Hair follicular keratinocyte (primary cell): ENCODE data around the gene RBBP8NL. TPM values are rescaled to one million over a fixed set of nuclear protein-coding genes. Genes with fewer than 3 reads are reported as not detected.

Source experiments
- total RNA-seq: library from RNA; depleted of rRNA; stranded (reverse); fragments of >200 nt; gene quantifications from 2 replicates; pipeline ENCODE4 v1.2.3, GENCODE V29; 2015

The RBBP8NL gene, protein sequence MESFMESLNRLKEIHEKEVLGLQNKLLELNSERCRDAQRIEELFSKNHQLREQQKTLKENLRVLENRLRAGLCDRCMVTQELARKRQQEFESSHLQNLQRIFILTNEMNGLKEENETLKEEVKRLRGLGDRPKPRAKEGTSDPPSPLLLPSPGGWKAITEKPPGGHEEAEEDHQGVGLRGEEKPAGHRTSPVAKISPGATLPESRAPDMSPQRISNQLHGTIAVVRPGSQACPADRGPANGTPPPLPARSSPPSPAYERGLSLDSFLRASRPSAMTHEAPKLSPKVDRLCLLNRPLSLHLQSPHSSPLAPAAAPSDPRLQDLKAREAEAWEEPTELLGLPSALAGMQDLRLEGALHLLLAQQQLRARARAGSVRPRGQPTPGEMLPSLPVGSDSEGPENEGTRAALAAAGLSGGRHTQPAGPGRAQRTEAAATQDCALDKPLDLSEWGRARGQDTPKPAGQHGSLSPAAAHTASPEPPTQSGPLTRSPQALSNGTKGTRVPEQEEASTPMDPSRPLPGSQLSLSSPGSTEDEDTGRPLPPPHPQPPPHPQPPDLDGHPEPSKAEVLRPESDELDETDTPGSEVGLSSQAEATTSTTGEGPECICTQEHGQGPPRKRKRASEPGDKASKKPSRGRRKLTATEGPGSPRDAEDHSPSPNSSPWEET
- total RNA-seq: not detected in 2 replicates

DNA sequence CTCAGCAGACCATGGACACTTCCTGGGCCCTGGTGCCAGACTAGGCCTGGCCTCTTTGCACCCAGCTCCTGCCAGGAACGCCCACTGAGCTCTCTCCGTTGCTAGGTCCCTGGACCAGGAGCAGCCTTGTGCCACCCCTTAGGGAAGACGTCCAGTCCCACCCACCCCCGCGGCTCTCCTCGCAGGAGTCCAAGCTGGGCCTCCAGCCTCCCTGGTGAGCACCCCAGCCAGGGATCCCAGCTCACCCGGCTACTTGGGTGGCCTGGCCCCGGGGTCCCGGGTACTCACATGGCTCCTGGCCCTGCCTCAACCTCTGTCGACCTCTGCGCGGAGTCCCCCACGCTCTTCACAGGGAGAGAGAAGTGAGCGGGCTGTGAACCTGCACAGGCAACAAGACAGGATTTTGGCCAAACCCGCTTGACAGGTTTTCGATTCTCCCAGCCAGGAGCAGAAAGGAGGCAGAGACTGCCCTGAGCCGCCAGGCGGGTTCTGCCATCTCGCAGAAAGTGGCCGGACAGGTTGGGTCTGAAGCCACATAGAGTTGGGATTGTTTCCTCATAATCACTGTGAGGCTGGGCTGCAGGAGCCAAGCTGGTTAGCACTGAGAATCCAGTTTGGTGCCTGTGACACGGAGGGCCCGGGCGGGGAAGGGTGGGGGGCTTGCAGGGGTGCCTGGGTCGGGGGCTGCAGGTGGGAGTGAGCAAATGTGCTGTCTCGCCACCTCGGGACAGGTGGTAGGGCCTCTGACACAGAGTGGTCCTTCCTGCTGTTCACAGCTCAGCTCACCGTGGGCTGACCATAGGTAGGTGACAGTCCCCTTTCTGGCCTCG is at the start of gene RBBP8NL:
Gene RBBP8NL (minus strand): TSS at position 368 of the 830 bp plus-strand sequence. CDS start 7,892 bp downstream, outside the sequence.

DNA sequence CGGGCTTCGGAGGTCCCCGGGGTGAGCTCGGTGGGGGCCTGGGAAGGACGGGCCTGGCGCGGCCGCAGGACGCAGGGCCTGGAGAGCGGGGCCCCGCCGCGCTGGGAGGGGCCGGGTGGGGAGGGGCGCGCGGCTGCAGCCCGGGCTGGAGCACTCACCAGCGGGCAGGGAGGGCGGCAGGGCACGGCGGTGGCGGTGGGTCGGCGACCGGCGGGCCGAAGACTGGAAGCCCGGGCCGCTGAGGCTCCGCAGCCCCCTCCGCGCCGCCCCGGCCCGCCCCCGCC is 48.4 kb upstream of the RBBP8NL start, which contains the start of gene GATA5:
Gene GATA5 (minus strand): TSS at position 224 of the 284 bp plus-strand sequence. CDS start 474 bp downstream, outside the sequence.

DNA sequence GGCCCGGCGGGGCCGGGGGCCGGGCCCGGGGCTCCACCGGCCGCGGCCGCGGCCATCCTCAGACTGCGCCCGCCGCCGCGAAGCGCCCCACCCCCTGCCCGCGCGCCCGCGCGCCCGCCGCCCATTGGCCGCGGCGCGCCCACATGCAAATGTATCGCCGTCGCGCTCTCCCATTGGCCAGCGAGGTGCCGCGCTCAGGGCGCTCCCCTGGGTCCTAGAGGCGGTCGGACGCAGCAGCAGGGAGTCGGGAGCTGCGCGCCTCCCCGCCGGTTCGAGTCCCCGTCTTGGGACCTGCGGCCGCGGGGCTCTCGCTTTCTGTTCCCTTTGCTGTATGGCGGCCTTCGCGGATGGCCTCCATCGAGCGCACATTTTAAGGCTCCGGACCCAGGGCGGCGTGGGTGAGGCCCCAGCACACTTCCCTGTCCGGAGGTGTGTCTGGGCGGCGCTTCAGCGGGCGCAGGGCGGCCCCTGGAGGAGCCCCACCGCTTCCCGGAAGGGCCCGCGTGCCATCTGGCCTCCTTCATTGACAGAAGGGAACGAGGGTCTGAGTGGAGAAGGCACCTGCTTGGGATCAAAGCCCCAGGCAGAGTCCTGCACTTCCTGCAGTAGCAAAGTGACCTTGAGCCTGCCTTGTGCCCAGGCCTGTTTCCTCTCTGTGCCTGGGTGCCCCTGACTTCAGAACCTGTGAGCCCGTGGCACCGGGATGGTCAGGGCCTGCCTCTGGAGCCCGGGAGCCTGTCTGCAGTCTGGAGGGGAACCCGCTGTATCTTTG is 19.9 kb downstream of the RBBP8NL start, which contains the start of gene CABLES2:
Gene CABLES2 (minus strand): TSS at position 65 of the 772 bp plus-strand sequence. CDS start 9 bp downstream, at position 56.

DNA sequence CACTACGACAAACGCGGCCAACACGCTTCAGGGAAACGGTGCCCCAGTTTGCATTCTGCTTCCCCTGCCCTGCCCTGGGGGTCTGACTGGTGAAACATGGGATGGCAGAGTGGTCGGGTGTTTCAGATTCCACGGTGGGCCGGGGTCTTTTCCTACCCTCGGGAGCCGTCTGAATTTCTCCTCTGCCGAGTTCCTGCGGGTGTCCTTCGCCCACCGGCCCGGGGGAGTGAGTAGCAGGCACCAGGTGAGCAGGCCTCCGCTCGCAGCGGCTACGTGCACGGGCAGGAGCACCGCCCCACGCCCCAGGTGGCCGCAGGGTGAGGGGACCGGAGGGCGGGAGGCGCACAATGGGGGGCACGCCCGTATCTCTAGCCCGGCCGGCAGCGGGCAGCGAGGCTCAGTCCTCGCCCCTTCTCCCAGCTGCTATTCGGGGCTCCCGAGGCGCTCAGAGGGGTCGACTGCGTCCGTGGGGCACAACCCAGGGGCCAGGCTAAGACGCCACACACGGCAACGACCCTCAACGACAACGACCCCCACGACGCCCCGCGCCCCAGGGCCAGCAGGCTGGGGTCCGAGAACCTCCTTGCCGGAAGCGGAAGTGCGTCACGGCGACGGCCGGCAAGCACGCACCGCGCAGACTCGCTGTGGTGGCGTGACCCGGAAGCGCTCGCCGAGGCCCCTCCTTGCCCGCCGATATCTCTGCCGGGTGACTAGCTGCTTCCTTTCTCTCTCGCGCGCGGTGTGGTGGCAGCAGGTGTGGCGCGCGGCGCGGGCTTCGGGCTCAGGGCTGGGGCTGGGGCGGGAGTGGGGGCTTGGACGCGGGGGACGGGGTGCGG is 40.7 kb downstream of the RBBP8NL start, which contains the start of gene RPS21:
Gene RPS21 (plus strand): TSS at position 721 of the 836 bp plus-strand sequence. CDS start 236 bp downstream, outside the sequence.

DNA sequence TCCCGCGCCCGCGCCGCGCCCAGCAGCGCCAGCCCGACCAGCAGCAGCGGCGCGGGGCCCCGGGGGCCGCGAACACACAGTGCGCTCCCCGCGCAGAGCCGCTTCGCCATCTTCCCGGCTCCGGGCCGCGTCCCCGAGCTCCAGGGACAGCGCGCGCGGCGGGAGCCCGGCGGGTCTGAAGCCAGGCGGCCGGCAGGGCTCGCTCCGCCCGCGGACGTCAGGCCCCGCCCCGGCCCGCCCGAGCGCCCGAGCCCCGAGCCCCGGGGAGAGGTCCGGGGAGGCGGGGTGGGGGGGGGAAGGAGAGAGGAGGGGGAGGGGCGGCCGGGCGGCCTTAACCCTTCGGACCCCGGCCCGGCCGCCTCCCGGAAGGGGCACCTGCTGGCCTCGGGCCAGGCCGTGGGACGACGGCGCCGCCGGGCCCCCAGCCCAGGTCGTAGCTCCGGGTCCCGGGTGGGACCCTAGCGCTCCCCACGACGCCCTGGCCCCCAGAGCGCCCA is 60.2 kb downstream of the RBBP8NL start, which contains the start of gene LAMA5:
Gene LAMA5 (minus strand): TSS at position 177 of the 497 bp plus-strand sequence. CDS start 67 bp downstream, at position 110.

Other genes with a start within 250 kb of the RBBP8NL start
- 23.6 and 33.9 TPM in 2 replicates for gene MTG2, start 244.5 kb downstream of the RBBP8NL start, total RNA-seq
- not detected in 2 replicates for gene HRH3, start 207.3 kb downstream of the RBBP8NL start, total RNA-seq
- 22.7 and 25.1 TPM in 2 replicates for gene OSBPL2, start 189.0 kb downstream of the RBBP8NL start, total RNA-seq
- 193 and 288 TPM in 2 replicates for gene ADRM1, start 124.5 kb downstream of the RBBP8NL start, total RNA-seq
- gene LAMA5, start 60.2 kb downstream of the RBBP8NL start, total RNA-seq: 96.3 and 136 TPM in 2 replicates
- 2,528 and 3,406 TPM in 2 replicates for gene RPS21, start 40.4 kb downstream of the RBBP8NL start, total RNA-seq
- gene CABLES2, start 20.3 kb downstream of the RBBP8NL start, total RNA-seq: 3.8 and 5.3 TPM in 2 replicates
- gene GATA5, start 48.5 kb upstream of the RBBP8NL start, total RNA-seq: not detected in 2 replicates
- gene SLCO4A1, start 215.0 kb upstream of the RBBP8NL start, total RNA-seq: 0.38 and 0.55 TPM in 2 replicates